Measurements from ENCODE around the gene ERC2.

Gene ERC2

GRCh38 chr3:56291244-56291680, 177.0 kb downstream of the ERC2 start:
- Histone ChIP-seq H4K20me1 (ENCODE audit: insufficient read depth, low read length) (no peaks in the 10 kb centered on the region), H3K4me1 (ENCODE audit: insufficient read depth, low read length, severe bottlenecking) (no peaks in the 10 kb centered on the region), H3K27me3 (ENCODE audit: insufficient read depth, low read length) (no peaks in the 10 kb centered on the region), H2AFZ (ENCODE audit: low read length) (no peak overlapping the region), H3K27ac (ENCODE audit: low read depth, low read length, poor library complexity, severe bottlenecking) (no peak overlapping the region), H3F3A (ENCODE audit: insufficient read depth, low read length) (no peaks in the 10 kb centered on the region), H3K36me3 (ENCODE audit: insufficient read depth, low read length) (no peaks in the 10 kb centered on the region), H3K4me3 (ENCODE audit: low read depth, low read length, poor library complexity, severe bottlenecking) (no peak overlapping the region), H3K79me2 (ENCODE audit: insufficient read depth, low read length) (no peaks in the 10 kb centered on the region), H3K9me2 (ENCODE audit: low read depth, low read length) (no peaks in the 10 kb centered on the region), H3K4me2 (ENCODE audit: low read length) (no peak overlapping the region), H3K9ac (ENCODE audit: low read length) (no peak overlapping the region), H3K9me3 (ENCODE audit: low read length) (no peaks in the 10 kb centered on the region)
- TF ChIP-seq EZH2 (IDR thresholded peaks at IDR 0.05; ENCODE audit: borderline replicate concordance, low read length) (no peak), CTCF (IDR thresholded peaks at IDR 0.05; ENCODE audit: low read length) (no peak)

- Histone ChIP-seq H3K9me3 (ENCODE audit: low read length) (no peaks in the 10 kb centered on the region), H3K4me3 (ENCODE audit: low read depth, low read length, poor library complexity, severe bottlenecking) (no peak overlapping the region), H3K4me1 (ENCODE audit: insufficient read depth, low read length, severe bottlenecking) (no peaks in the 10 kb centered on the region), H3K79me2 (ENCODE audit: insufficient read depth, low read length) (no peaks in the 10 kb centered on the region), H3K4me2 (ENCODE audit: low read length) (no peak overlapping the region), H2AFZ (ENCODE audit: low read length) (no peak overlapping the region), H3K27ac (ENCODE audit: low read depth, low read length, poor library complexity, severe bottlenecking) (no peak overlapping the region), H4K20me1 (ENCODE audit: insufficient read depth, low read length) (no peaks in the 10 kb centered on the region), H3K27me3 (ENCODE audit: insufficient read depth, low read length) (no peaks in the 10 kb centered on the region), H3K9me2 (ENCODE audit: low read depth, low read length) (no peaks in the 10 kb centered on the region), H3K9ac (ENCODE audit: low read length) (no peak overlapping the region), H3K36me3 (ENCODE audit: insufficient read depth, low read length) (no peaks in the 10 kb centered on the region), H3F3A (ENCODE audit: insufficient read depth, low read length) (no peaks in the 10 kb centered on the region)
- no peak for TF ChIP-seq EZH2 (IDR thresholded peaks at IDR 0.05; ENCODE audit: borderline replicate concordance, low read length)
- TF ChIP-seq CTCF (IDR thresholded peaks at IDR 0.05; ENCODE audit: low read length), result no peak
These were observed 177.9 kb downstream of the ERC2 start for GRCh38 chr3:56290374-56290773.

- H3K4me2 ChIP-seq (ENCODE audit: low read length), result no peak overlapping the region
- no peak overlapping the region for H2AFZ ChIP-seq (ENCODE audit: low read length)
- TF ChIP-seq EZH2 (IDR thresholded peaks at IDR 0.05; ENCODE audit: borderline replicate concordance, low read length) (no peak), CTCF (IDR thresholded peaks at IDR 0.05; ENCODE audit: low read length) (no peak)
- H4K20me1 ChIP-seq (ENCODE audit: insufficient read depth, low read length), result no peaks in the 10 kb centered on the region
- no peaks in the 10 kb centered on the region for H3K9me3 ChIP-seq (ENCODE audit: low read length)
- H3K4me1 ChIP-seq (ENCODE audit: insufficient read depth, low read length, severe bottlenecking), result no peaks in the 10 kb centered on the region
- no peaks in the 10 kb centered on the region for H3F3A ChIP-seq (ENCODE audit: insufficient read depth, low read length)
- H3K9me2 ChIP-seq (ENCODE audit: low read depth, low read length), result no peaks in the 10 kb centered on the region
- H3K36me3 ChIP-seq (ENCODE audit: insufficient read depth, low read length), result no peaks in the 10 kb centered on the region
- H3K27ac ChIP-seq (ENCODE audit: low read depth, low read length, poor library complexity, severe bottlenecking), result no peak overlapping the region
- H3K4me3 ChIP-seq (ENCODE audit: low read depth, low read length, poor library complexity, severe bottlenecking), result no peak overlapping the region
- no peak overlapping the region for H3K9ac ChIP-seq (ENCODE audit: low read length)
- no peaks in the 10 kb centered on the region for H3K27me3 ChIP-seq (ENCODE audit: insufficient read depth, low read length)
- no peaks in the 10 kb centered on the region for H3K79me2 ChIP-seq (ENCODE audit: insufficient read depth, low read length)
These were observed 180.0 kb downstream of the ERC2 start for GRCh38 chr3:56288258-56288657.
